ENCODE results near the gene YY1. TPM values are rescaled to one million over a fixed set of nuclear protein-coding genes. Genes with fewer than 3 reads are reported as not detected.

YY1 gene
- polyA plus RNA-seq, 1 experiment, result 45.6 TPM

GRCh38 chr14:100241279-100241678 lies 2.3 kb downstream of the YY1 start:
- Histone ChIP-seq H3K4me3 (ENCODE audit: low read depth, low read length) (peak overlapping the region; percentile 91), H3K27ac (ENCODE audit: low read depth, low read length) (peak overlapping the region; percentile 33), H3K9me3 (ENCODE audit: control insufficient read depth, insufficient read depth, low read length) (no peaks in the 10 kb centered on the region; the same call in 1 of the 2 replicates), H3K27me3 (ENCODE audit: control insufficient read depth, insufficient read depth, low read length) (no peaks in the 10 kb centered on the region)
- POLR2A ChIA-PET, result interaction anchor here (1.1 to 1.2 kb wide), 2 partner anchors 21 to 56 kb away, joined by 3 read pairs; no protein-coding TSS in a partner anchor
- DNase-seq (ENCODE audit: low read depth, low spot score), result no peak
- no peak for TF ChIP-seq CTCF (IDR thresholded peaks at IDR 0.05; ENCODE audit: low read depth, low read length)
- CTCF ChIA-PET, result interaction anchor here (0.6 to 1.7 kb wide), 18 partner anchors 9 to 271 kb away, joined by 3 to 9 read pairs (median 4); no protein-coding TSS in a partner anchor

GRCh38 chr14:100243020-100243419 lies 4.1 kb downstream of the YY1 start:
- no peak overlapping the region for H3K27ac ChIP-seq (ENCODE audit: low read depth, low read length)
- DNase-seq (ENCODE audit: low read depth, low spot score), result no peak
- POLR2A ChIA-PET, result interaction anchor here (0.7 kb wide), 1 partner anchor 32 kb away, joined by 3 read pairs; no protein-coding TSS in a partner anchor
- H3K27me3 ChIP-seq (ENCODE audit: control insufficient read depth, insufficient read depth, low read length), result no peaks in the 10 kb centered on the region
- CTCF ChIA-PET, result interaction anchor here (1.1 to 1.7 kb wide), 2 partner anchors 42 to 43 kb away, joined by 3 to 5 read pairs; no protein-coding TSS in a partner anchor
- H3K9me3 ChIP-seq (ENCODE audit: control insufficient read depth, insufficient read depth, low read length), result no peaks in the 10 kb centered on the region; the same call in 1 of the 2 replicates
- no peak overlapping the region for H3K4me3 ChIP-seq (ENCODE audit: low read depth, low read length)
- TF ChIP-seq CTCF (IDR thresholded peaks at IDR 0.05; ENCODE audit: low read depth, low read length), result no peak

GRCh38 chr14:100246809-100247428 lies 8.0 kb downstream of the YY1 start:
- CTCF ChIA-PET, result interaction anchor here (0.6 to 2.6 kb wide), 19 partner anchors 9 to 264 kb away, joined by 3 to 23 read pairs (median 4); no protein-coding TSS in a partner anchor
- Histone ChIP-seq H3K27ac (ENCODE audit: low read depth, low read length) (no peak overlapping the region), H3K27me3 (ENCODE audit: control insufficient read depth, insufficient read depth, low read length) (no peaks in the 10 kb centered on the region), H3K4me3 (ENCODE audit: low read depth, low read length) (no peak overlapping the region), H3K9me3 (ENCODE audit: control insufficient read depth, insufficient read depth, low read length) (no peaks in the 10 kb centered on the region)
- no peak for DNase-seq (ENCODE audit: low read depth, low spot score)
- peak; percentile 83 for TF ChIP-seq CTCF (IDR thresholded peaks at IDR 0.05; ENCODE audit: low read depth, low read length)
- POLR2A ChIA-PET, result interaction anchor here (0.7 kb wide), 1 partner anchor 439 kb away, joined by 12 read pairs; no protein-coding TSS in a partner anchor

- POLR2A ChIA-PET, result no interaction called here
- Histone ChIP-seq H3K27ac (ENCODE audit: low read depth, low read length) (no peak overlapping the region), H3K27me3 (ENCODE audit: control insufficient read depth, insufficient read depth, low read length) (no peaks in the 10 kb centered on the region), H3K9me3 (ENCODE audit: control insufficient read depth, insufficient read depth, low read length) (no peaks in the 10 kb centered on the region), H3K4me3 (ENCODE audit: low read depth, low read length) (no peak overlapping the region)
- no peak for DNase-seq (ENCODE audit: low read depth, low spot score)
- CTCF ChIA-PET, result interaction anchor here (0.7 to 1.6 kb wide), 2 partner anchors 10 to 26 kb away, joined by 3 to 5 read pairs; no protein-coding TSS in a partner anchor
- TF ChIP-seq CTCF (IDR thresholded peaks at IDR 0.05; ENCODE audit: low read depth, low read length), result no peak
Observed at GRCh38 chr14:100250732-100251465, 12.0 kb downstream of the YY1 start.

All from AG04450 (cell line).